ENCODE measurements around the gene UTY. TPM values are rescaled to one million over a fixed set of nuclear protein-coding genes. Genes with fewer than 3 reads are reported as not detected.

UTY gene
- 18.0 TPM in 1 of 2 replicates, not detected in the other for total RNA-seq (ENCODE audit: low replicate concordance)

DNA sequence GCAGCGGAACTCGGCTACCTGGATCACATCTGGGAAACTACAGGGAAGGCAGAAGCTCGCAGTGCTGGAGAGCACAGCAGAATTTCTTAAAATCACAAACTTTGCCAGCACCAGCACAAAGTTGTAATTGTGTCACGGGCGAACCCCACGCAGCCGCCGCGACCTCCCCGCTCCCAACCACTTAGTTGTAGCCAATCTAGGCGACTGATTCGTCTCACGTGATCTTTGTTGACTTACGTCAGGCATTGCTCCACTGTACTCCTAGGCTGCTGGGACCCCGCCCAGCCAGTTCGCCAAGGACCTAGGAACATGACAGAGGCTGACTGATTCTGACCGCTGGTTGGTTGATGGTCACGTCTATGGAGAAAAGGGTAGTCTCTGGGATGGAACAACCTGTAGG lies at the start of gene UTY:
UTY (minus strand) TSS at position 206 of the 400 bp plus-strand sequence. CDS start 368 bp downstream, outside the sequence.

Other genes starting within 250 kb of the UTY start
- gene TMSB4Y, start 223.9 kb upstream of the UTY start, total RNA-seq (ENCODE audit: low replicate concordance): 0.83 TPM in 1 of 2 replicates, not detected in the other

All from smooth muscle cell of the coronary artery (primary cell).